Activated T-helper 2 cell treated with anti-CD3 and anti-CD28 coated beads, Interferon-gamma antibody, Interleukin-2, Interleukin-4, amounts not matched to agents 10 μg/mL and 5 μg/mL and 100 μg/mL, durations not matched to agents 14 hours and 24 hours and 36 hours (primary cell): ENCODE data around the gene RASSF5. TPM values are rescaled to one million over a fixed set of nuclear protein-coding genes. Genes with fewer than 3 reads are reported as not detected.

Experiments used
- DNase-seq: peaks from one replicate; pipeline ENCODE4 v3.0.0; 2021; ENCODE audit warnings: low spot score
- H3K27ac Mint-ChIP-seq: one replicate; pipeline ENCODE4 v1.8.0; 2021; ENCODE audit warnings: mixed read lengths
- H3K27me3 Mint-ChIP-seq: one replicate; pipeline ENCODE4 v1.8.0; 2021; ENCODE audit warnings: low read depth, mixed read lengths
- H3K36me3 Mint-ChIP-seq: one replicate; pipeline ENCODE4 v1.8.0; 2021; ENCODE audit warnings: low read depth, mixed read lengths
- H3K4me1 Mint-ChIP-seq: one replicate; pipeline ENCODE4 v1.8.0; 2021; ENCODE audit warnings: low read depth, mixed read lengths
- H3K4me3 Mint-ChIP-seq: one replicate; pipeline ENCODE4 v1.8.0; 2021; ENCODE audit warnings: low read depth, mild to moderate bottlenecking, moderate library complexity, mixed read lengths
- H3K9me3 Mint-ChIP-seq: one replicate; pipeline ENCODE4 v1.8.0; 2021; ENCODE audit warnings: mixed read lengths
- intact Hi-C: fragments of 100-400 bp; cut with micrococcal nuclease; formaldehyde crosslinking; loops from one replicate; pipeline ENCODE4 v1.15.1; 2023
- total RNA-seq: library from RNA; stranded (reverse); gene quantifications from 2 replicates; pipeline ENCODE4 v1.2.3, GENCODE V29; 2022

The RASSF5 gene
- total RNA-seq, 1 donor from 2014 or later, result 182 TPM

DNA sequence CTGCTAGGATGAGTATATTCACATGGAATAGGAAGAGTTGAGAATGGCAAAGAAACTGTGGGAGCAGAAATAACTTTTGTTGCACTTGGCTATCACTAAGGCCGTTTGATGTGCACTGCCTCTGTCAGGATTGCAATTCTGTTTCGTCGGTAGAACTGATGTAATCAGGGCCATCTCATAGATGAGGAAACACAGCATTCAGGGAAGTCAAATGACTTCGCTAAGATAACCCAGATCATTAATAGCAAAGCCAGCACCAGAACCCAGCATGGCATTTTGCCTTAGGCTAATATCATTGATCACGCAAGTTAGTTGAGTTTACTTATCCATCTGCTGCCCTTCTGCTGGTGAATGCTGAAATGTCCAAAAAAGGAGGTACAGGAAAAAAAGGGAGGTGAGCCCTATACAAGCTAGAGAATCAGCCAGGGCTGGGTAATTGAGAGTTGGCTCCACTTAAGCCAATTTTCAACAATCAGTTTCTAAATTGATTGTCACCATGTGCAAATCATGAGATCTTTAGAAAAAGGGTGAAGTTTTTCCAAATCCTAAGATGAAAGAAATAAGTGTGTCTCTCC lies 7.6 kb downstream of the RASSF5 start:
- H3K4me1 Mint-ChIP-seq, result no peaks in the 10 kb centered on the region
- no peak overlapping the region for H3K27ac Mint-ChIP-seq
- H3K27me3 Mint-ChIP-seq, result peaks cover 2% of the 10 kb centered on the region
- intact Hi-C loops, result no loop called here
- no peak for DNase-seq
- no peak overlapping the region for H3K4me3 Mint-ChIP-seq
- H3K36me3 Mint-ChIP-seq, result no peaks in the 10 kb centered on the region
- H3K9me3 Mint-ChIP-seq, result no peaks in the 10 kb centered on the region

DNA sequence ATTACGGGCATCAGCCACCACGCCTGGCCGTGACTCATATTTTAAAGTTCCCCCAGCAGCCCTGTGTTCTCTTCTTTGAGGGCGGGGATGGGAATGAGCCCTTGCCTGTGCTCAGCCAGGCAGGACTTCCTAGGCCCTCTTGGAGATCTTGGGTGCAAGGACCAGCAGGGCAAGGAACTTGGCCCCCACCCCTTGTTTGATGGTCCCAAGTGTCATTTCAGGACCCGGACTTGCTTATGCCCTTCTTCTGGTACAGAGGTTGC lies 9.3 kb downstream of the RASSF5 start:
- H3K27ac Mint-ChIP-seq, result no peak overlapping the region
- no peaks in the 10 kb centered on the region for H3K36me3 Mint-ChIP-seq
- intact Hi-C loops, result no loop called here
- no peaks in the 10 kb centered on the region for H3K4me1 Mint-ChIP-seq
- peaks cover 1% of the 10 kb centered on the region for H3K27me3 Mint-ChIP-seq
- no peaks in the 10 kb centered on the region for H3K9me3 Mint-ChIP-seq
- DNase-seq, result no peak
- H3K4me3 Mint-ChIP-seq, result no peak overlapping the region

- H3K27me3 Mint-ChIP-seq, result peaks cover 1% of the 10 kb centered on the region
- H3K4me3 Mint-ChIP-seq, result no peak overlapping the region
- intact Hi-C loops, result no loop called here
- no peaks in the 10 kb centered on the region for H3K9me3 Mint-ChIP-seq
- DNase-seq, result no peak
- H3K27ac Mint-ChIP-seq, result no peak overlapping the region
- no peaks in the 10 kb centered on the region for H3K36me3 Mint-ChIP-seq
- no peaks in the 10 kb centered on the region for H3K4me1 Mint-ChIP-seq
These were observed 10.5 kb downstream of the RASSF5 start for GRCh38 chr1:206517784-206518183.

DNA sequence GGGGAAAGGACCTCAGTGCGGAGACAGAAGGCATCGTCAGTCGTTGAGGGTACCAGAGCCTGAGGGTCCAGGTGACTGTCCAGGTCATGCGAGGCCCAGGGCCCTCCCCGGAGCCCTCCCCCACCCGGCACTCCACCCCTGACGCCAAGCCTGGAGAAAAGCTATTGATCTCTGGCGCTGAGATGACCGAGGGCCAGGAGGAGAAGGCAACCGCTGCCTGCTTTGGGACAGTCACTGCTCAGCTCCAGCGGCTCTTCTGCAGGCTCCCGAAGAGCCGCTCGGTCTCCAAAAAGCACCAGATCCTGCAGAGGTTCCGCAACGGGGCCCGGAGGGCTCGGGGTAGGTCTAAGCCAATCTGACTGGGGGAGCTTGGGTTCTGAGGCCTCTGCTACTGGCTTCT lies 10.9 kb downstream of the RASSF5 start:
- intact Hi-C loops, result no loop called here
- H3K4me1 Mint-ChIP-seq, result no peaks in the 10 kb centered on the region

DNA sequence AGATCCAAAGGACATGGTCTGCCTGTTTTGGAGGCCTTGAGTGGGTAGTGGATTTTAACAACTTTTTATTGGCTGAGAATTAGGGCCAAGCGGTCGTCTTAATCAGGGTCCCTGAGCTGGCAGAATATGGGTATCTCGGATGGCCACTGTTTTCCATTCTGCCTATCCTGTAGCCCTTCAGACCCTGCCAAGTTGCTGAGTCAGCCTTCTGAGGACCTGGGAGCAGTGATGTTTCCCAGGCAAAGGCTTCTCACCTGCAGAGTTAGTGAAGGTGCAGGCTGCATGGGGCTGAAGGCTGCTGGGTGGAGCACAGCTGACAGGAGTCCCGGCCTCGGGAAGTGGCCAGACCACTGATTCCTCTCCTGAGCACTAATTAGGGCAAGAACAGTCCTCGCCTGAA lies 11.4 kb downstream of the RASSF5 start:
- no peak for DNase-seq
- intact Hi-C loops, result no loop called here
- Mint-ChIP-seq H3K4me1 (no peaks in the 10 kb centered on the region), H3K36me3 (no peaks in the 10 kb centered on the region), H3K27ac (no peak overlapping the region), H3K27me3 (peaks cover 1% of the 10 kb centered on the region), H3K4me3 (no peak overlapping the region), H3K9me3 (no peaks in the 10 kb centered on the region)

More for the DNA sequence above, 10.9 kb downstream of the RASSF5 start:
- H3K4me3 Mint-ChIP-seq, result no peak overlapping the region
- no peaks in the 10 kb centered on the region for H3K36me3 Mint-ChIP-seq
- no peak overlapping the region for H3K27ac Mint-ChIP-seq
- H3K9me3 Mint-ChIP-seq, result no peaks in the 10 kb centered on the region
- DNase-seq, result no peak
- H3K27me3 Mint-ChIP-seq, result peaks cover 1% of the 10 kb centered on the region

GRCh38 chr1:206521127-206521526 lies 13.8 kb downstream of the RASSF5 start:
- intact Hi-C loops, result no loop called here
- Mint-ChIP-seq H3K27ac (no peak overlapping the region), H3K9me3 (no peaks in the 10 kb centered on the region)

DNA sequence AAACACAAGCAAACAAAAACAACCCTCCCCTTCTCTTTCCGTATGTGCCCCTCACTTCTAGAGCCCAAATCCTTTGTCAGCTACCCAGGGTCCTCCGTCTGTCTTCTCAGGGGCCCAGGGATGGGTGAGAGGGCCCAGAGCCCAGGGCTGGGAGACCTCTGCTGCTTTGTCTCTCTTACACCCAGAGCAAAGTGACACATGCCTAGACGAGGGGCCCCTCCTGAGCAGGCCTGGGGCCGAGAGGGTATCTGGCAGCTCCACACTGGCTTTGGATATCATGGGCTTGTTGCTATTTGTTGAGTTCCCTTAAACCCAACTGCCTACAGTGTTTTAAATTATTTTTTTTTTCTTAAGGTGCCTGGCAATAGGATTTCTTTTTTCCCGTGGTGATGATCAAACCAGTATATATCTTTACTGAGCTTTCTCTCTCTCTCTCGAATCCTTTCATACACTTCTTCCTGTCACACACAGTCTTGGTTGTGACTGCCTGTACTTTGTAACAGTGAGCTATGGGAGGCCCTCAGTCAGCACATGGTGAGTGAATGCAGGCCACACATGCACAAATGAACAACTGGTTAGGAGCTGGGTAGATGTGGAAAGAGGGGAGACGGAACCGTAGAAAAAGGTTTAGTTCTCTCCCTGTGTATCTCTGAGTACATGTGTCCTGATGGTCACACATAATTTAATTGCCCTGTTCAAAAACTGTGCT lies 14.5 kb downstream of the RASSF5 start:
- Mint-ChIP-seq H3K27ac (no peak overlapping the region), H3K9me3 (no peaks in the 10 kb centered on the region), H3K27me3 (no peaks in the 10 kb centered on the region), H3K36me3 (no peaks in the 10 kb centered on the region), H3K4me3 (no peak overlapping the region), H3K4me1 (peaks cover 4% of the 10 kb centered on the region)
- DNase-seq, result no peak
- intact Hi-C loops, result no loop called here

More at GRCh38 chr1:206521127-206521526, 13.8 kb downstream of the RASSF5 start:
- Mint-ChIP-seq H3K4me1 (peaks cover 4% of the 10 kb centered on the region), H3K4me3 (no peak overlapping the region), H3K36me3 (no peaks in the 10 kb centered on the region), H3K27me3 (no peaks in the 10 kb centered on the region)
- DNase-seq, result no peak

- Mint-ChIP-seq H3K4me1 (peaks cover 4% of the 10 kb centered on the region), H3K36me3 (no peaks in the 10 kb centered on the region), H3K9me3 (no peaks in the 10 kb centered on the region), H3K27ac (no peak overlapping the region), H3K27me3 (no peaks in the 10 kb centered on the region), H3K4me3 (no peak overlapping the region)
- intact Hi-C loops, result loop anchor here (5.0 kb wide), 1 partner anchor 33 kb away; no protein-coding TSS in a partner anchor
- DNase-seq, result no peak
These were observed 17.5 kb downstream of the RASSF5 start for GRCh38 chr1:206524739-206525364.

GRCh38 chr1:206526064-206526911 lies 19.0 kb downstream of the RASSF5 start:
- Mint-ChIP-seq H3K9me3 (no peaks in the 10 kb centered on the region), H3K36me3 (no peaks in the 10 kb centered on the region), H3K4me1 (peaks cover 4% of the 10 kb centered on the region), H3K4me3 (no peak overlapping the region), H3K27ac (no peak overlapping the region), H3K27me3 (no peaks in the 10 kb centered on the region)
- no peak for DNase-seq
- intact Hi-C loops, result loop anchor here (5.0 kb wide), 1 partner anchor 34 kb away; no protein-coding TSS in a partner anchor

DNA sequence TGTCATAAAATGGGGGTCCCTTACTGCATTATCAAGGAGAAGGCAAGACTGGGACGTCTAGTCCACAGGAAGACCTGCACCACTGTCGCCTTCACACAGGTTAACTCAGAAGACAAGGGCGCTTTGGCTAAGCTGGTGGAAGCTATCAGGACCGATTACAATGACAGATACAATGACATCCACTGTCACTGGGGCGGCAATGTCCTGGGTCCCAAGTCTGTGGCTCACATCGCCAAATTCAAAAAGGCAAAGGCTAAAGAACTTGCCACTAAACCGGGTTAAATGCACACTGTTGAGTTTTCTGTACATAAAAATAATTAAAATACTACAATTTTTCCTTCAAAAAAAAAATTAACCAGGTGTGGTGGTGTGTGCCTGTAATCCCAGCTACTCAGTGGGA lies 22.1 kb downstream of the RASSF5 start:
- intact Hi-C loops, result loop anchor here (5.0 kb wide), 1 partner anchor 37 kb away; no protein-coding TSS in a partner anchor
- DNase-seq, result no peak
- H3K27ac Mint-ChIP-seq, result no peak overlapping the region
- H3K4me3 Mint-ChIP-seq, result no peak overlapping the region
- H3K27me3 Mint-ChIP-seq, result no peaks in the 10 kb centered on the region
- H3K4me1 Mint-ChIP-seq, result peaks cover 4% of the 10 kb centered on the region
- H3K36me3 Mint-ChIP-seq, result no peaks in the 10 kb centered on the region
- no peaks in the 10 kb centered on the region for H3K9me3 Mint-ChIP-seq

DNA sequence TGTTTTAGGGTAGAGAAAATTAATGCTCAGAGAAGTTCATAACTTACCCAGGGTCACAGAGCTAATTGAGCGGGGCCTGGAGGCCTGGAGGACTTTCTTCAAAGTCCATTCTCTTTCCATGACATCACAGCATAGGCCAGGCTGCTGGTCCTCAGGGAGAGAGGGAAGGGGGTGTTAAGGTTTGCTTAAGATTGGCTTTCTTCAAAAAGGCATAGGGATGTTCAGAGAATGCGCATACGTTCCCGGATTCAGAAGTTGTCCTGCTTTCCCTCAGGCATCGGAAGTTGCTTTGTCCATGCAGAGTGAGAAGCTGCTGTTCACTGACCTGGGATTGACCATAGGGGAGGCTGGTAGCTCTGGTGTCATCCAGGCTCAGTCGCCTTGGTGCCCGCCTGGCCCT lies 25.0 kb downstream of the RASSF5 start:
- no peaks in the 10 kb centered on the region for H3K4me1 Mint-ChIP-seq
- H3K4me3 Mint-ChIP-seq, result no peak overlapping the region
- H3K27ac Mint-ChIP-seq, result no peak overlapping the region
- H3K9me3 Mint-ChIP-seq, result no peaks in the 10 kb centered on the region
- H3K36me3 Mint-ChIP-seq, result no peaks in the 10 kb centered on the region
- no peak for DNase-seq
- H3K27me3 Mint-ChIP-seq, result no peaks in the 10 kb centered on the region
- intact Hi-C loops, result no loop called here

DNA sequence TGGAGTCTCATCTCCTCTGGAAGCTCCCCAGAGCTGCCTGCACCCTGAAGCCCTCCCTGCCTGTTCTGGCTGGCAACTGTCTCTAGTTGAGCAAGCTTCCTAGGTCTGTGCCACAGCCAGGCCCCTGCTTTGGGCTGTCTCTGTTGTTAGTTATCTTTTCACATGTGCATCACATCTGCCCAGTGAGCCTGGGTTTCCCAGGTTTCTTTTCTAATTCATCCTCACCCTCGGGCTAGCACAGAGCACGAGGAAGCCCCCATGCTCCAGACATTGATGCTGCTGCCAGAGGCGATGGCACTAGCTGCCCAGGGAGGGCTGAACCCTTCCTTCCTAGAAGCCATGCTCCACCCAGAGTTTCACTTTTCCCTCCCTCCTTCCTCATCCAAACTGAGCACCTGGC lies 27.2 kb downstream of the RASSF5 start:
- H3K36me3 Mint-ChIP-seq, result peaks cover 3% of the 10 kb centered on the region
- no peaks in the 10 kb centered on the region for H3K9me3 Mint-ChIP-seq
- H3K27ac Mint-ChIP-seq, result no peak overlapping the region
- H3K4me3 Mint-ChIP-seq, result no peak overlapping the region
- H3K27me3 Mint-ChIP-seq, result no peaks in the 10 kb centered on the region
- no peak for DNase-seq
- intact Hi-C loops, result no loop called here
- H3K4me1 Mint-ChIP-seq, result peaks cover 3% of the 10 kb centered on the region

GRCh38 chr1:206535853-206536188 lies 28.5 kb downstream of the RASSF5 start:
- Mint-ChIP-seq H3K27me3 (no peaks in the 10 kb centered on the region), H3K9me3 (no peaks in the 10 kb centered on the region), H3K27ac (no peak overlapping the region), H3K4me1 (peaks cover 5% of the 10 kb centered on the region), H3K36me3 (peaks cover 3% of the 10 kb centered on the region), H3K4me3 (no peak overlapping the region)
- intact Hi-C loops, result no loop called here
- no peak for DNase-seq
